Glutamatergic neuron (in vitro differentiated cells): ENCODE measurements around the gene PSMB9. TPM values are rescaled to one million over a fixed set of nuclear protein-coding genes. Genes with fewer than 3 reads are reported as not detected.

Experiments
- DNase-seq: peaks from one replicate; pipeline ENCODE4 v3.0.0; 2022
- H3K27ac Mint-ChIP-seq: one replicate; pipeline ENCODE4 v1.8.0; 2020; ENCODE audit warnings: mild to moderate bottlenecking, mixed read lengths, inconsistent platforms; ENCODE audit not compliant: unreplicated experiment
- H3K27me3 Mint-ChIP-seq: one replicate; pipeline ENCODE4 v1.8.0; 2020; ENCODE audit warnings: mild to moderate bottlenecking, moderate library complexity, mixed read lengths, inconsistent platforms; ENCODE audit not compliant: unreplicated experiment
- H3K36me3 Mint-ChIP-seq: one replicate; pipeline ENCODE4 v1.8.0; 2020; ENCODE audit warnings: mild to moderate bottlenecking, mixed read lengths, inconsistent platforms; ENCODE audit not compliant: unreplicated experiment
- H3K4me1 Mint-ChIP-seq: one replicate; pipeline ENCODE4 v1.8.0; 2020; ENCODE audit warnings: mild to moderate bottlenecking, low read depth, mixed read lengths, inconsistent platforms; ENCODE audit not compliant: unreplicated experiment
- H3K4me3 Mint-ChIP-seq: one replicate; pipeline ENCODE4 v1.8.0; 2020; ENCODE audit warnings: mild to moderate bottlenecking, mixed read lengths, inconsistent platforms; ENCODE audit not compliant: unreplicated experiment
- H3K9me3 Mint-ChIP-seq: one replicate; pipeline ENCODE4 v1.8.0; 2020; ENCODE audit warnings: mild to moderate bottlenecking, moderate library complexity, mixed read lengths, inconsistent platforms; ENCODE audit not compliant: unreplicated experiment
- total RNA-seq: library from RNA; stranded (reverse); fragmentation: NEBNext Ultra II Directional; extraction: Animal tissue kit (Norgen Biotek cat#: 25700); gene quantifications from one replicate; pipeline ENCODE4 v1.2.1, GENCODE V29; 2021; ENCODE audit not compliant: unreplicated experiment
- TF ChIP-seq, protein P1 (sequence below): fragments of 200-600 bp; sonication (generic); IDR thresholded peaks from one replicate; pipeline ENCODE4 v1.5.0; 2021; ENCODE audit not compliant: partially characterized antibody, unreplicated experiment

Gene PSMB9
- total RNA-seq, 1 donor from 2014 or later = not detected

DNA sequence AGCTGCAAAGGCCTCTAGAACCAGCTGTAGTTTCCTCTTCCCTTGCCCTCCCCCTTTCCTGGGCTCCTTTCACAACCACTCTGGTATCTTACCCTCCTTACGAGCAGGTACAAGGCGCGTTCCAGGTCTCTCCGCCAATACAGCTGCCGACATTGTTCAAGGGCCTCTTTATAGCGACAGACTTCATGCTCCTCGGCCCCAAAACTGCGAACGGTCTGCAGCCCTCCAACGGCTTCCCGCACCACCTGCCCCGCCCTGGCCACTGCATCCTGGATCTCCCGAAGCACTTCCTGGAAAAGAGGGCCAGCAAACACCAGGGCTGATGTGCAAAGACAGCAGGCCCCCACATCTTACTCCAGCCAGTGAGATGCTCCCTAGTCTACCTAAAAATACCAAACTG, 21.5 kb upstream of the PSMB9 start:
- TF ChIP-seq, protein P1, sequence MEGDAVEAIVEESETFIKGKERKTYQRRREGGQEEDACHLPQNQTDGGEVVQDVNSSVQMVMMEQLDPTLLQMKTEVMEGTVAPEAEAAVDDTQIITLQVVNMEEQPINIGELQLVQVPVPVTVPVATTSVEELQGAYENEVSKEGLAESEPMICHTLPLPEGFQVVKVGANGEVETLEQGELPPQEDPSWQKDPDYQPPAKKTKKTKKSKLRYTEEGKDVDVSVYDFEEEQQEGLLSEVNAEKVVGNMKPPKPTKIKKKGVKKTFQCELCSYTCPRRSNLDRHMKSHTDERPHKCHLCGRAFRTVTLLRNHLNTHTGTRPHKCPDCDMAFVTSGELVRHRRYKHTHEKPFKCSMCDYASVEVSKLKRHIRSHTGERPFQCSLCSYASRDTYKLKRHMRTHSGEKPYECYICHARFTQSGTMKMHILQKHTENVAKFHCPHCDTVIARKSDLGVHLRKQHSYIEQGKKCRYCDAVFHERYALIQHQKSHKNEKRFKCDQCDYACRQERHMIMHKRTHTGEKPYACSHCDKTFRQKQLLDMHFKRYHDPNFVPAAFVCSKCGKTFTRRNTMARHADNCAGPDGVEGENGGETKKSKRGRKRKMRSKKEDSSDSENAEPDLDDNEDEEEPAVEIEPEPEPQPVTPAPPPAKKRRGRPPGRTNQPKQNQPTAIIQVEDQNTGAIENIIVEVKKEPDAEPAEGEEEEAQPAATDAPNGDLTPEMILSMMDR = no peak
- Mint-ChIP-seq H3K27me3 (no peaks in the 10 kb centered on the region), H3K9me3 (no peaks in the 10 kb centered on the region), H3K4me1 (no peaks in the 10 kb centered on the region), H3K36me3 (no peaks in the 10 kb centered on the region), H3K4me3 (no peak overlapping the region), H3K27ac (no peak overlapping the region)
- no peak for DNase-seq

DNA sequence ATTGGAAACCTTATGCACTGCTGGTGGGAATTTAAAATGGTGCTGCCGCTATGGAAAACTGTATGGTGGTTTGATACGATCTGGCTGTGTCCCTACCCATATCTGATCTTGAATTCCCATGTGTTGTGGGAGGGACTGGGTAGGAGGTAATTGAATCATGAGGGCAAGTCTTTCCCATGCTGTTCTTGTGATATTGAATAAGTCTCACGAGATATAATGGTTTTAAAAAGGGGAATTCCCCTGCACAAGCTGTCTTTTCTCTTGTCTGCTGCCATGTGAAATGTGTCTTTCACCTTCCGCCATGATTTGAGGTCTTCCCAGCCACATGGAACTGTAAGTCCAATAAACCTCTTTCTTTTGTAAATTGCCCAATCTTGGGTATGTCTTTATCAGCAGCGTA, 20.3 kb upstream of the PSMB9 start:
- no peak overlapping the region for H3K27ac Mint-ChIP-seq
- TF ChIP-seq, protein P1 = no peak
- no peaks in the 10 kb centered on the region for H3K9me3 Mint-ChIP-seq
- no peak for DNase-seq
- no peaks in the 10 kb centered on the region for H3K27me3 Mint-ChIP-seq
- H3K4me3 Mint-ChIP-seq = no peak overlapping the region
- H3K36me3 Mint-ChIP-seq = no peaks in the 10 kb centered on the region
- no peaks in the 10 kb centered on the region for H3K4me1 Mint-ChIP-seq

DNA sequence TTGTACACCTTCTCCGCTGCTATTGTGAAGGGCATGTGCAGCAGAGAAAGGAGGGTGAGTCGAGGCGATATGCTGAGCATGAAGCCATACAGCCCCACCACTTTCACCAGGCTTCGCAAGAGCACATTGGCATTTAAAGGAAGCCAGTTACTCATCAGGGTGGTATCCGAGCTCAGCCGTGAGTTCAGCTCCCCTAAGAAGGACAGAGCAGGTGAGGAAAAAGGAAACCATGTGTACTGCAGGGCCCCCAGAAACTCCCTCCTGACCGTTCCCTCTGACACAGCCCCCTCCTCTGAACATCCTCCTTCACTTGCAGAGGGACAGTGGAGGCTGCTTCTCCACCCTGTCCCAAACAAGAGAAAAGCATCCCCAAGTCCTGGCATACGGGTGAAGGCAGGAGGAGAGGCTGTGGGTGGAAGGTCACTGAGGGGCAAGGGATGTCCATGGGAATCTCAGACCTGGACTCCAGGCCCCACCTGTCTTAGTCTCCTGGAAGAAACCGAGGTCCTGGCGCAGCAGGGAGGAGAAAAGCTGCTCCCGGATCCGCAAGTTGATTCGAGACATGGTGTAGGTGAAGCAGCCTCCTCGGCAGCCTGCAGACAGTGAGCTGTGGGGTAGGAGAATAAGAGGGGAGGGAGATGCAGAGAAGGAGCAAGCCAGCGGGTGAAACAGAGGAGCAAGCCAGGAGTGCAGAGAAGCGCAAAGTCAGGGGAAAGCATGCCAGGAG, 18.7 kb upstream of the PSMB9 start:
- Mint-ChIP-seq H3K9me3 (no peaks in the 10 kb centered on the region), H3K27me3 (no peaks in the 10 kb centered on the region), H3K4me1 (no peaks in the 10 kb centered on the region), H3K4me3 (no peak overlapping the region), H3K27ac (no peak overlapping the region), H3K36me3 (no peaks in the 10 kb centered on the region)
- no peak for DNase-seq
- TF ChIP-seq, protein P1 = no peak

DNA sequence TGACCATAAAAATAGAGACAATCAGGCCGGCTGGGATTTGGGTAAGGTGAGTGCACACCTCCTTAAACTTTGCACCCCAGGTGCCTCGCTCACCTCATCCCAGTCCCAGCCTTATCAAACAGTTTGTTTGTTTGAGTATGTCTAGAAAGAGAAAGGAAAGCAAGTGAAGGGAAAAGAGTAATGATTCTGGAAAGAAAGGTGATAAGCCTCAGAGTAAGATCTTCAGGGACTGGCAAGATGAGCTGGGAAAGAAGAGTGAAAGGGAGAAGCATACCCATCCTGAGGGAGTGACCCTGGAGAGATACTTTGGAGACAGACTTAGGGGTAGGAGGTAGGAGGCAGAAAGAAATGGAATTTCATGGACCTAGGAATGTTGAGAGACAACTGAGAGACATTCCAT, 17.1 kb upstream of the PSMB9 start:
- Mint-ChIP-seq H3K27ac (no peak overlapping the region), H3K4me3 (peak overlapping the region; percentile 80), H3K27me3 (no peaks in the 10 kb centered on the region), H3K36me3 (no peaks in the 10 kb centered on the region), H3K9me3 (no peaks in the 10 kb centered on the region), H3K4me1 (no peaks in the 10 kb centered on the region)
- TF ChIP-seq, protein P1 = no peak
- no peak for DNase-seq

DNA sequence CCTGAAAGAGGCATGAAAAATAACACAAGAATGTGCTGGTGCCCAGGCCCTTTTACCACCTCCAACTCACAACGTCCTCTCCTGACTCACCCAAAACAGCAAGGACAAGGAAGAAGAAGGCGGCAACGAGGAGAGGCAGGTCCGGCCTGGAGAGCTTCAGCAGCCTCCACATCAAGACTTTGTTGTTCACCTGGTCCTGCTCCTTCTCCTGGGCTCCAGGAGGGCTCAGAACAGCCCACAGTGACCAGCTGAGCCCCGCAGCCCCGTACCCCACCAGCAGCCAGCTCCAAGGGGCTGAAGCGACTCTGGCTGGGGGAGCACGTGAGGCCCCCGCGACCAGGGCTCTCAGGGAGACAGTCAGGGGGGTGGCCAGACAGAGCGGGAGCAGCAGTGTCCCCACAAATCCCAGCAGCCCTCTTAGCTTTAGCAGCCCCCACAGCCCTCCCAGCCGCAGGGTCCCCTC, 16.3 kb upstream of the PSMB9 start:
- no peaks in the 10 kb centered on the region for H3K4me1 Mint-ChIP-seq

More for the DNA sequence above, 16.3 kb upstream of the PSMB9 start:
- no peak for DNase-seq
- peak overlapping the region; percentile 80 for H3K4me3 Mint-ChIP-seq
- no peak overlapping the region for H3K27ac Mint-ChIP-seq
- no peaks in the 10 kb centered on the region for H3K9me3 Mint-ChIP-seq
- H3K27me3 Mint-ChIP-seq = no peaks in the 10 kb centered on the region
- H3K36me3 Mint-ChIP-seq = no peaks in the 10 kb centered on the region
- TF ChIP-seq, protein P1 = no peak
